ENCODE data around the gene GNB4. TPM values are rescaled to one million over a fixed set of nuclear protein-coding genes. Genes with fewer than 3 reads are reported as not detected.

The GNB4 gene
- polyA plus RNA-seq: 15.3 TPM

- Mint-ChIP-seq H3K27ac (peak within 1 kb of the TSS; percentile 40 to 89 (median 84)), H3K36me3 (peaks cover 3% of the 10 kb centered on the region), H3K4me3 (peak within 1 kb of the TSS; percentile 87 to 97 (median 95)), H3K4me1 (peaks cover 10 to 32% (median 31%) of the 10 kb centered on the region in 3 donors), H3K9me3 (no peaks in the 10 kb centered on the region), H3K27me3 (peaks cover 9% of the 10 kb centered on the region)
Observed at GRCh38 chr3:179451265-179452175, at the start of gene GNB4. TSS of gene GNB4 (minus strand) at chr3:179451470. CDS start at chr3:179426200, 25,270 bp downstream.

DNA sequence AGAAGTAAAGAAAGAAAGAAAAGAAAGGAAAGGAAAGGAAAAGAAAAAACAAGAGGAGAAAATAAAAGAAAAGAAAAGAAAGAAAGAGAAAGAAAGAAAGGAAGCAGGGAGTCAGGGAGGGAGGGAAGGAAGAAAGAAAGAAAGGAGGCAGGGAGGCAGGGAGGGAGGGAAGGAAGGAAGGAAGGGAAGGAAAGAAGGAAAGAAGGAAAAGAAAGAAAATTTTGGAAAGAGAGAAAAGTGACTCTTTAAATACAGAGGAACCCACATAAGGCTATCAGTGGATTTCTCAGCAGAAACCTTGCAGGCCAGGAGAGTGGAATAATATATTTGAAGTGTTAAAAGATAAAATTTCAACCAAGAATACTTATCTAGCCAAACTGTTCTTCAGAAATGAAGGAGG lies 44.2 kb upstream of the GNB4 start:
- H3K36me3 Mint-ChIP-seq: peaks cover 5% of the 10 kb centered on the region
- peak overlapping the region in 2 of 4 donors; percentile 67 to 82 for H3K4me3 Mint-ChIP-seq
- peaks cover 4% of the 10 kb centered on the region for H3K27me3 Mint-ChIP-seq
- H3K9me3 Mint-ChIP-seq: peaks cover 7 to 58% (median 37%) of the 10 kb centered on the region in 3 donors
- no peaks in the 10 kb centered on the region for H3K4me1 Mint-ChIP-seq
- no peak overlapping the region for H3K27ac Mint-ChIP-seq

DNA sequence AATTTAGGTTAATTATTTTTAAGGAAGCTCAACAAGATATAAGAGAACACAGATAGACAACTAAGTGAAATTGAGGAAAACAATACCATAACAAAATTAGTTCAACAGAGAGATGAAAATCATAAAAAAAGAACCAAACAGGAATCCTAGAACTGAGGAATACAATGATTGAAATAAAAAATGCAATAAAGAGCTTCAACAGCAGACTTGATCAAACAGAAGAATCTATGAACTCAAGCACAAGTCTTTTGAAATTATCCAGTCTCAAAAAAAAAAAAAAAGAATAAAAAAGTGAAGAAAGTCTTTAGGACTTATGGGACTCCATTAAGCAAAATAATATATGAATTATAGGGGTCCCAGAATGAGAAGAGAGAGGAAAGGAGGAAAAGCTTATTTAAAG lies 42.0 kb upstream of the GNB4 start:
- Mint-ChIP-seq H3K9me3 (peaks cover 7 to 62% (median 45%) of the 10 kb centered on the region in 3 donors), H3K36me3 (peaks cover 4% of the 10 kb centered on the region), H3K4me1 (no peaks in the 10 kb centered on the region)

GRCh38 chr3:179488213-179488612 lies 36.9 kb upstream of the GNB4 start:
- Mint-ChIP-seq H3K4me1 (no peaks in the 10 kb centered on the region), H3K27me3 (peaks cover 7% of the 10 kb centered on the region), H3K27ac (peak overlapping the region in 1 of 3 donors; percentile 9), H3K4me3 (no peak overlapping the region), H3K9me3 (peaks cover 4 to 25% (median 18%) of the 10 kb centered on the region in 3 donors), H3K36me3 (no peaks in the 10 kb centered on the region)

More for the DNA sequence above, 42.0 kb upstream of the GNB4 start:
- Mint-ChIP-seq H3K27me3 (peaks cover 4% of the 10 kb centered on the region), H3K4me3 (no peak overlapping the region), H3K27ac (no peak overlapping the region)

DNA sequence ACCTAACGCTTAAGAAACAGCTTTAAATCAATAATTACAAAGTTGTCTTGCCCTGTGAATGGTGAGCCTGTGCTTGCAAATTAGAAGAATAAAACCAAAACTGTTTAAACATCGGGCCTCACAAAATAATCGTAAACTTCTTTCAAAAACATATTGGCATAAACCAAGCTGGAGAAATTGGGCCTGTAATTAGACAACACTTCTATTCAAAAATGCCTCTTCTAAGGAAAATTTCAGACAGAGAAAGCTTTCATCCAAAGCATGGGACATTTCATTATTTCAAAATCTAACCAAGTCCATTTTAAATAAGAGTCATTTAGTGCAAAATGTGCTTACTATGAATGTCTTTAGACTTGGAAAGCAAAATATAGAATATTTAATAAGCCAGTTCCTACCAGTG lies 35.5 kb upstream of the GNB4 start:
- H3K4me3 Mint-ChIP-seq: no peak overlapping the region
- H3K9me3 Mint-ChIP-seq: peaks cover 2 to 20% (median 14%) of the 10 kb centered on the region in 3 donors
- H3K36me3 Mint-ChIP-seq: no peaks in the 10 kb centered on the region
- peaks cover 7% of the 10 kb centered on the region for H3K27me3 Mint-ChIP-seq
- no peaks in the 10 kb centered on the region for H3K4me1 Mint-ChIP-seq
- no peak overlapping the region for H3K27ac Mint-ChIP-seq

- Mint-ChIP-seq H3K27me3 (peaks cover 5% of the 10 kb centered on the region), H3K27ac (no peak overlapping the region), H3K9me3 (peaks cover 0 to 3% (median 2%) of the 10 kb centered on the region in 3 donors), H3K4me1 (no peaks in the 10 kb centered on the region), H3K4me3 (no peak overlapping the region), H3K36me3 (no peaks in the 10 kb centered on the region)
Observed at GRCh38 chr3:179482857-179483256, 31.6 kb upstream of the GNB4 start.

DNA sequence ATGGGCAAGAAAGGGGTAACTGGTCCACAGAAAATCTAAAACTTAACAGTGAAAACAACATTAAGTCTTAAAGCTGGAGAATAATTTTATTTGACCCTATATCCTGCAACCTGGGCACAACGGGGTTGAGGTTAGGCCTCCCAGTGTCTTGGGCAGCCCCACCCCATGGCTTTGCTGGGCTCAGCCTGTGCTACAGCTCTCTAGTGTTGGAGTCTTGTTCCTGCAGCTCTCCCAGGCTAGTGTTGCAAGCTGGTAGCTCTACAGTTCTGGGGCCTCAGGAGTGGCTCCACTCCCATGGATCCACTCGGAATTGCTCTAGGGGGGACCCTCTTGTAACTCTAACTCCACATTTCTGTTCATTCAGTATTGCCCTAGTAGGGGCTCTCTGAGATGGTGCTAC lies 24.9 kb upstream of the GNB4 start:
- Mint-ChIP-seq H3K27me3 (peaks cover 2% of the 10 kb centered on the region), H3K27ac (no peak overlapping the region), H3K4me1 (peaks cover 6 to 9% (median 6%) of the 10 kb centered on the region in 3 donors), H3K36me3 (no peaks in the 10 kb centered on the region), H3K4me3 (no peak overlapping the region), H3K9me3 (peaks cover 0 to 3% (median 2%) of the 10 kb centered on the region in 3 donors)

GRCh38 chr3:179474480-179474879 lies 23.2 kb upstream of the GNB4 start:
- H3K4me1 Mint-ChIP-seq: peaks cover 6 to 9% (median 6%) of the 10 kb centered on the region in 3 donors
- no peak overlapping the region for H3K4me3 Mint-ChIP-seq

GRCh38 chr3:179473565-179473964 lies 22.3 kb upstream of the GNB4 start:
- Mint-ChIP-seq H3K36me3 (no peaks in the 10 kb centered on the region), H3K27ac (no peak overlapping the region), H3K9me3 (no peaks in the 10 kb centered on the region), H3K27me3 (no peaks in the 10 kb centered on the region), H3K4me3 (peak overlapping the region in 1 of 4 donors; percentile 70), H3K4me1 (peaks cover 6 to 9% (median 6%) of the 10 kb centered on the region in 3 donors)

More at GRCh38 chr3:179474480-179474879, 23.2 kb upstream of the GNB4 start:
- Mint-ChIP-seq H3K9me3 (no peaks in the 10 kb centered on the region), H3K36me3 (no peaks in the 10 kb centered on the region), H3K27me3 (no peaks in the 10 kb centered on the region), H3K27ac (peak overlapping the region in 1 of 3 donors; percentile 71)

- H3K4me1 Mint-ChIP-seq: peaks cover 2 to 10% (median 6%) of the 10 kb centered on the region in 3 donors
- H3K27ac Mint-ChIP-seq: peak overlapping the region in 1 of 3 donors; percentile 12
- peaks cover 2% of the 10 kb centered on the region for H3K36me3 Mint-ChIP-seq
- peak overlapping the region in 3 of 4 donors; percentile 6 to 63 (median 35) for H3K4me3 Mint-ChIP-seq
- peaks cover 9% of the 10 kb centered on the region for H3K27me3 Mint-ChIP-seq
- no peaks in the 10 kb centered on the region for H3K9me3 Mint-ChIP-seq
Observed at GRCh38 chr3:179464323-179465092, 13.2 kb upstream of the GNB4 start.

DNA sequence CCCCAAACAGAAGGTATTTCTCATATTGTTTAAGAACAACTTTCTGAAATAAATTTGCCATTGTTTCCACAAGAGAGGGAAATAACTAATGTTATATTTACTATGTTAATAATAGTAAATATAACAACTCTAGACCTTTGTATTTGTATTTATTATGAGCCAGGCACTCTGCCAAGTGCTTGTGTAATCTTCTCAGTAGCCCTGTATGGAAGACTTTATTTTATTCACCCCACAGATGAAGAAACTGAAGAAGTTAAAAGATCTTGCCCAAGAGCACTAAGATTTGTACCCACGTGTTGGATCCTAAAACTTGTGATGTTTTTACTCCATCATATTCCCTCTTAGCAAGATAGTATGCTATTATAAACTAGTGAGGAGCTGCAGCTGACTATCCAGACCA lies 12.0 kb upstream of the GNB4 start:
- H3K27me3 Mint-ChIP-seq: peaks cover 9% of the 10 kb centered on the region
- no peak overlapping the region for H3K4me3 Mint-ChIP-seq
- H3K36me3 Mint-ChIP-seq: peaks cover 2% of the 10 kb centered on the region
- H3K27ac Mint-ChIP-seq: no peak overlapping the region
- H3K9me3 Mint-ChIP-seq: no peaks in the 10 kb centered on the region
- H3K4me1 Mint-ChIP-seq: peaks cover 2 to 10% (median 6%) of the 10 kb centered on the region in 3 donors

GRCh38 chr3:179460260-179460659 lies 9.0 kb upstream of the GNB4 start:
- Mint-ChIP-seq H3K27me3 (peaks cover 11% of the 10 kb centered on the region), H3K4me1 (peaks cover 0 to 10% (median 6%) of the 10 kb centered on the region in 3 donors), H3K27ac (no peak overlapping the region), H3K4me3 (no peak overlapping the region), H3K9me3 (no peaks in the 10 kb centered on the region), H3K36me3 (peaks cover 2% of the 10 kb centered on the region)

DNA sequence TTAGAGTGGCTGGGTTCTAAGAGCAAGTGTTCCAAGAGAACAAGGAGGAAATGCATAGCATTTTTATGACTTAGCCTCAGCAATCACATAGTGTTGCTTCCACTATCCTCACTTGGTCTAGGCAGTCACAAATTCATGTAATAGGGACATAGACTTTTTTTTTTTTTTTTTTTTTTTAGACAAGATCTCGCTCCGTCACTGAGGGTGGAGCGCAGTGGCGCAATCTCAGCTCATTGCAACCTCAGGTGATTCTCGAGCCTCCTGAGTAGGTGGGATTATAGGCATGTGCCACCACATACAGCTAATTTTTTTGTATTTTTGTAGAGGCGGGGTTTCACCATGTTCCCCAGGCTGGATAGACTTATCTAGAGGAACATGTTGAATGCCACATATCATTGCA lies 4.7 kb upstream of the GNB4 start:
- H3K27ac Mint-ChIP-seq: no peak overlapping the region
- peaks cover 0 to 12% (median 7%) of the 10 kb centered on the region in 3 donors for H3K4me1 Mint-ChIP-seq
- no peaks in the 10 kb centered on the region for H3K9me3 Mint-ChIP-seq
- H3K27me3 Mint-ChIP-seq: peaks cover 11% of the 10 kb centered on the region
- peaks cover 2% of the 10 kb centered on the region for H3K36me3 Mint-ChIP-seq
- peak overlapping the region in 1 of 4 donors; percentile 3 for H3K4me3 Mint-ChIP-seq

DNA sequence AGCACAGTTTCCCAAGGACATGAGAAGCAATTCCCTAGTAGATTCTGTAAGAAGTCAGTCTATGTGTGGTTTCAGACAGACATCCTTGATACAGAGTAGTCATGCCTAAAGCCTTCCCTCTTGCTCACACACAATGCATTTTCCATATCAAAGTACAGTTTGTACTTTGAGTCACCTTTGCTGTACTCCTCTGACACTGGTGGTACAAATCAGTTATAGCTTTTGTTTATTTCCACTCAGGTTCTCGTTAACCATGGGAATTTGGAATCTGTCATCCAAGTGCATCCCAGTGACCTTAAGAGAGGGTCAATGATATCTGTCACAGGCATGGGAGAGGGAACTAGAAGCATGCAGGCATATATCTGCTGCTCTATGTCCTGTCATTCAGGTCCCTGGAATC lies 3.6 kb upstream of the GNB4 start:
- Mint-ChIP-seq H3K4me1 (peaks cover 8 to 21% (median 16%) of the 10 kb centered on the region in 3 donors), H3K4me3 (no peak overlapping the region), H3K27ac (no peak overlapping the region), H3K27me3 (peaks cover 12% of the 10 kb centered on the region), H3K9me3 (no peaks in the 10 kb centered on the region), H3K36me3 (peaks cover 4% of the 10 kb centered on the region)

DNA sequence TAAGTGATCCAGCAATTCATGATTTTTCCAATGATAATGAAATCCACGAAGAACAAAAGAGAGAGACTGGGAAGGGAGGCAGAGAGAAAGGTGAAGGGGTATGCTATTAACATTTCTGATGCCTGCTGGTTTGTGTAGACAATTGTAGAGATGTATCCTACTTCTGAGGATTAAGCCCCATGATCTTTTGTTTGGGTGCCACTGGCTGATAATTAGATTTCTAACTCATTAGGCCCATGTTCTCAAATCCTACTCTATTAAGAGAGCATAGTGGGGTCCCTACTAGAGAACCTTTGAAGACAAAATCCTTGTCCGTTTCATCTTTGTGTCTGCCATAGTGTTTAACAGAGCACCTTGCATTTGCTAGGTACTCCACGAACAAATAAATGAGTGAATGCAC lies 2.7 kb upstream of the GNB4 start:
- Mint-ChIP-seq H3K9me3 (no peaks in the 10 kb centered on the region), H3K4me1 (peaks cover 8 to 30% (median 25%) of the 10 kb centered on the region in 3 donors), H3K4me3 (peak overlapping the region in 1 of 4 donors; percentile 94), H3K27me3 (peaks cover 12% of the 10 kb centered on the region), H3K27ac (peak overlapping the region in 1 of 3 donors; percentile 2), H3K36me3 (peaks cover 3% of the 10 kb centered on the region)

All from IgD-negative memory B cell (primary cell).